Loucy (cell line): ENCODE measurements around the gene SLC34A3.
"Not testable (repeated sequence)": the region's sequence is repeated elsewhere in the genome, so short reads cannot be mapped to it uniquely, and the experiment has no call there.

Experiments
- H2AFZ ChIP-seq: fragments of 200-600 bp; sonication (generic); 2 replicates; pipeline ENCODE4 v1.6.0; 2016; ENCODE audit warnings: antibody characterized with exemption, mild to moderate bottlenecking, low read length, moderate library complexity
- H3F3A ChIP-seq: fragments of 200-600 bp; 2 replicates; pipeline ENCODE4 v1.6.0; 2016; ENCODE audit warnings: antibody characterized with exemption, low read depth, mild to moderate bottlenecking
- H3K27me3 ChIP-seq: fragments of 200-600 bp; sonication (generic); 2 replicates; pipeline ENCODE4 v1.6.1; 2014; ENCODE audit warnings: low read length, mild to moderate bottlenecking; ENCODE audit not compliant: insufficient read depth, poor library complexity, severe bottlenecking
- H3K36me3 ChIP-seq: fragments of 200-600 bp; sonication (generic); 2 replicates; pipeline ENCODE4 v1.6.1; 2016; ENCODE audit warnings: low read length; ENCODE audit not compliant: insufficient read depth
- H3K4me1 ChIP-seq: fragments of 200-600 bp; sonication (generic); 2 replicates; pipeline ENCODE4 v1.5.1; 2014; ENCODE audit warnings: low read length, mild to moderate bottlenecking; ENCODE audit not compliant: insufficient read depth, poor library complexity, severe bottlenecking
- H3K4me2 ChIP-seq: fragments of 200-600 bp; sonication (generic); 2 replicates; pipeline ENCODE4 v1.6.0; 2014; ENCODE audit warnings: antibody characterized with exemption, low read length, low read depth, mild to moderate bottlenecking; ENCODE audit not compliant: poor library complexity, severe bottlenecking
- H3K4me3 ChIP-seq: fragments of 200-600 bp; sonication (generic); 2 replicates; pipeline ENCODE4 v1.5.1; 2014; ENCODE audit warnings: low read length, mild to moderate bottlenecking, mixed read lengths; ENCODE audit not compliant: poor library complexity, severe bottlenecking
- H3K79me2 ChIP-seq: fragments of 200-600 bp; sonication (generic); 2 replicates; pipeline ENCODE4 v1.6.1; 2014; ENCODE audit warnings: low read length; ENCODE audit not compliant: insufficient read depth
- H3K9ac ChIP-seq: fragments of 200-600 bp; sonication (generic); 2 replicates; pipeline ENCODE4 v1.6.0; 2014; ENCODE audit warnings: mild to moderate bottlenecking, low read depth, low read length, moderate library complexity; ENCODE audit not compliant: poor library complexity, severe bottlenecking
- H3K9me2 ChIP-seq: fragments of 200-600 bp; sonication (generic); replicated peaks from 2 replicates; pipeline ENCODE4 v1.6.1; 2016; ENCODE audit warnings: low read depth, low read length, mixed read lengths
- H3K9me3 ChIP-seq: fragments of 200-600 bp; sonication (generic); 2 replicates; pipeline ENCODE4 v1.6.1; 2014; ENCODE audit warnings: mild to moderate bottlenecking, antibody characterized with exemption, low read length, low read depth; ENCODE audit not compliant: insufficient read depth
- H4K20me1 ChIP-seq: fragments of 200-600 bp; sonication (generic); 2 replicates; pipeline ENCODE4 v1.6.0; 2014; ENCODE audit warnings: antibody characterized with exemption, low read length, mild to moderate bottlenecking; ENCODE audit not compliant: insufficient read depth, poor library complexity, severe bottlenecking
- CTCF ChIP-seq: fragments of 200-600 bp; sonication (generic); conservative IDR thresholded peaks from 2 replicates; pipeline ENCODE4 v1.5.1; 2014; ENCODE audit warnings: mild to moderate bottlenecking, antibody characterized with exemption, low read length
- EZH2phosphoT487 ChIP-seq: fragments of 200-600 bp; IDR thresholded peaks from 2 replicates; pipeline ENCODE4 v1.6.1; 2018; ENCODE audit warnings: antibody characterized with exemption, mild to moderate bottlenecking, moderate library complexity, borderline replicate concordance

Gene SLC34A3

GRCh38 chr9:137237759-137238726 is 7.3 kb downstream of the SLC34A3 start:
- no peak for TF ChIP-seq CTCF
- no peak for TF ChIP-seq EZH2phosphoT487
- no peaks in the 10 kb centered on the region for H3K9me2 ChIP-seq
- H3K9me3 ChIP-seq, result no peaks in the 10 kb centered on the region
- no peaks in the 10 kb centered on the region for H3K27me3 ChIP-seq
- H3K4me2 ChIP-seq, result peak overlapping the region; percentile 75
- no peak overlapping the region for H3K4me3 ChIP-seq
- H3K9ac ChIP-seq, result peak overlapping the region; percentile 55
- peaks cover 15% of the 10 kb centered on the region for H4K20me1 ChIP-seq
- peaks cover 41% of the 10 kb centered on the region for H3K79me2 ChIP-seq
- H2AFZ ChIP-seq, result no peak overlapping the region
- H3F3A ChIP-seq, result 0 out of 2 replicates have a peak, but pooled peaks cover 6% of the 10 kb centered on the region
- H3K4me1 ChIP-seq, result peaks cover 32% of the 10 kb centered on the region
- H3K36me3 ChIP-seq, result peaks cover 13% of the 10 kb centered on the region; the same call in 1 of the 2 replicates

GRCh38 chr9:137239541-137240200 is 9.0 kb downstream of the SLC34A3 start:
- H3K4me2 ChIP-seq, result peak overlapping the region; percentile 75
- H3F3A ChIP-seq, H3K9me2 ChIP-seq, H3K27me3 ChIP-seq, H3K9me3 ChIP-seq: not testable (repeated sequence)
- H4K20me1 ChIP-seq, result peaks cover 24% of the 10 kb centered on the region
- H2AFZ ChIP-seq, result peak overlapping the region; percentile 90
- H3K9ac ChIP-seq, result peak overlapping the region; percentile 87
- peaks cover 21% of the 10 kb centered on the region; the same call in 1 of the 2 replicates for H3K36me3 ChIP-seq
- H3K4me1 ChIP-seq, result peaks cover 40% of the 10 kb centered on the region
- peaks cover 51% of the 10 kb centered on the region for H3K79me2 ChIP-seq
- peak overlapping the region; percentile 79 for H3K4me3 ChIP-seq

- peak overlapping the region; percentile 75 for H3K4me2 ChIP-seq
- no peaks in the 10 kb centered on the region for H3K9me2 ChIP-seq
- H3K27me3 ChIP-seq, result no peaks in the 10 kb centered on the region
- peak overlapping the region; percentile 90 for H2AFZ ChIP-seq
- H3K36me3 ChIP-seq, result peaks cover 21% of the 10 kb centered on the region; the same call in 1 of the 2 replicates
- H4K20me1 ChIP-seq, result peaks cover 24% of the 10 kb centered on the region
- TF ChIP-seq CTCF (no peak; the same call in 1 of the 2 replicates), EZH2phosphoT487 (no peak)
- H3K4me1 ChIP-seq, result peaks cover 40% of the 10 kb centered on the region
- peaks cover 51% of the 10 kb centered on the region for H3K79me2 ChIP-seq
- no peaks in the 10 kb centered on the region for H3K9me3 ChIP-seq
- H3K4me3 ChIP-seq, result peak overlapping the region; percentile 79
- peak overlapping the region; percentile 87 for H3K9ac ChIP-seq
- 0 out of 2 replicates have a peak, but pooled peaks cover 6% of the 10 kb centered on the region for H3F3A ChIP-seq
Measured at GRCh38 chr9:137240318-137240840, 9.7 kb downstream of the SLC34A3 start.
